MCF 10A (cell line): ENCODE results near the gene NEMP1. TPM values are rescaled to one million over a fixed set of nuclear protein-coding genes. Genes with fewer than 3 reads are reported as not detected.

Source experiments
- BruUV-seq: library from RNA; stranded (reverse); fragments of 400-500 nt; replicated peaks from 2 replicates; lab custom pipeline; 2021; lab: Mats Ljungman, UMichigan
- CTCF ChIA-PET: fragments of 300-600 bp; sonication (Branson Sonifier 250); formaldehyde crosslinking; extraction: SDS; loops from one replicate; lab custom pipeline; 2021; ENCODE audit warnings: antibody characterized with exemption, inconsistent platforms; lab: Yijun Ruan, JAX
- POLR2A ChIA-PET: fragments of 300-600, 350-650 bp; sonication (Branson Sonifier 250); formaldehyde crosslinking; extraction: SDS; loops from one replicate; lab custom pipeline; 2020; ENCODE audit warnings: antibody characterized with exemption, inconsistent platforms; lab: Yijun Ruan, JAX
- DNase-seq: peaks from one replicate; pipeline ENCODE4 v3.0.0-alpha.2; 2018; ENCODE audit not compliant: unreplicated experiment
- H3K27ac Mint-ChIP-seq: one replicate; pipeline ENCODE4 v1.8.0; 2022; ENCODE audit warnings: mild to moderate bottlenecking, low read depth, mixed read lengths; ENCODE audit not compliant: unreplicated experiment
- H3K27me3 Mint-ChIP-seq: one replicate; pipeline ENCODE4 v1.8.0; 2022; ENCODE audit warnings: mixed read lengths; ENCODE audit not compliant: insufficient read depth, unreplicated experiment
- H3K36me3 Mint-ChIP-seq: one replicate; pipeline ENCODE4 v1.8.0; 2022; ENCODE audit warnings: mild to moderate bottlenecking, moderate library complexity, mixed read lengths; ENCODE audit not compliant: insufficient read depth, unreplicated experiment
- H3K4me1 Mint-ChIP-seq: one replicate; pipeline ENCODE4 v1.8.0; 2022; ENCODE audit warnings: mixed read lengths; ENCODE audit not compliant: insufficient read depth, unreplicated experiment
- H3K4me3 Mint-ChIP-seq: one replicate; pipeline ENCODE4 v1.8.0; 2022; ENCODE audit warnings: mild to moderate bottlenecking, moderate library complexity, mixed read lengths; ENCODE audit not compliant: unreplicated experiment
- H3K9me3 Mint-ChIP-seq: one replicate; pipeline ENCODE4 v1.8.0; 2022; ENCODE audit warnings: mixed read lengths; ENCODE audit not compliant: unreplicated experiment
- CTCF ChIP-seq: fragments of 200-600 bp; IDR thresholded peaks from one replicate; pipeline ENCODE4 v1.8.0; 2022; ENCODE audit warnings: antibody characterized with exemption, mild to moderate bottlenecking; ENCODE audit not compliant: unreplicated experiment
- intact Hi-C: fragments of 100-400 bp; cut with micrococcal nuclease; formaldehyde crosslinking; loops from 2 replicates; pipeline ENCODE4 v1.14.1; 2022
- total RNA-seq: library from RNA; stranded (reverse); gene quantifications from 2 replicates; pipeline ENCODE4 v1.2.3, GENCODE V29; 2022

The NEMP1 gene
- total RNA-seq, 1 experiment from 2014 or later, result 17.5 TPM

GRCh38 chr12:57008178-57008577, 70.4 kb downstream of the NEMP1 start:
- CTCF ChIA-PET, result interaction anchor here (0.5 to 11.3 kb wide), 32 partner anchors 8 to 557 kb away, joined by 3 to 231 read pairs (median 4); partner anchors contain the start of genes MYO1A, STAT6 and TAC3
- Mint-ChIP-seq H3K4me3 (no peak overlapping the region), H3K9me3 (no peaks in the 10 kb centered on the region), H3K27me3 (peaks cover 11% of the 10 kb centered on the region), H3K27ac (no peak overlapping the region), H3K36me3 (peaks cover 14% of the 10 kb centered on the region), H3K4me1 (peaks cover 22% of the 10 kb centered on the region)
- intact Hi-C loops, result loop anchor here (1.0 kb wide), 4 partner anchors 23 to 175 kb away; no protein-coding TSS in a partner anchor
- BruUV-seq, result no TSS peak
- POLR2A ChIA-PET, result interaction anchor here (0.9 to 1.7 kb wide), 4 partner anchors 11 to 80 kb away, joined by 4 to 8 read pairs (median 6); partner anchors contain the start of gene NAB2
- peak; percentile 55 for TF ChIP-seq CTCF
- DNase-seq, result peak; percentile 64

- Mint-ChIP-seq H3K4me3 (peak overlapping the region; percentile 64), H3K36me3 (peaks cover 26% of the 10 kb centered on the region), H3K4me1 (peaks cover 22% of the 10 kb centered on the region), H3K27me3 (no peaks in the 10 kb centered on the region), H3K9me3 (no peaks in the 10 kb centered on the region), H3K27ac (peak overlapping the region; percentile 11)
- no peak for DNase-seq
- ChIA-PET CTCF (interaction anchor here (0.5 to 11.3 kb wide), 22 partner anchors 9 to 461 kb away, joined by 3 to 231 read pairs (median 4); partner anchors contain the start of genes HSD17B6 and MYO1A), POLR2A (interaction anchor here (0.7 to 4.1 kb wide), 2 partner anchors 11 to 105 kb away, joined by 3 to 18 read pairs; partner anchors contain the start of gene STAT6)
- BruUV-seq, result no TSS peak
- intact Hi-C loops, result no loop called here
- peak; percentile 12 for TF ChIP-seq CTCF
These were observed 71.6 kb downstream of the NEMP1 start for GRCh38 chr12:57006809-57007475.

- DNase-seq, result peak; percentile 52
- POLR2A ChIA-PET, result interaction anchor here (0.7 to 4.1 kb wide), 5 partner anchors 55 to 283 kb away, joined by 3 to 18 read pairs (median 5); partner anchors contain the start of genes NACA and STAT6
- H3K27ac Mint-ChIP-seq, result peak within 1 kb of the TSS; percentile 60
These were observed 72.4 kb downstream of the NEMP1 start, which contains the start of gene ZBTB39 for GRCh38 chr12:57005980-57006808. Gene ZBTB39, minus strand, starts transcription at chr12:57006546. Its CDS starts 1,629 bp downstream, at chr12:57004917.

More at GRCh38 chr12:57005980-57006808, 72.4 kb downstream of the NEMP1 start, which contains the start of gene ZBTB39:
- no peaks in the 10 kb centered on the region for H3K9me3 Mint-ChIP-seq
- H3K4me3 Mint-ChIP-seq, result peak within 1 kb of the TSS; percentile 84
- peak; percentile 43 for TF ChIP-seq CTCF
- peaks cover 33% of the 10 kb centered on the region for H3K36me3 Mint-ChIP-seq
- peaks cover 27% of the 10 kb centered on the region for H3K4me1 Mint-ChIP-seq
- CTCF ChIA-PET, result interaction anchor here (0.5 to 11.3 kb wide), 23 partner anchors 11 to 258 kb away, joined by 3 to 231 read pairs (median 4); partner anchors contain the start of genes MYO1A, NEMP1 and TAC3
- H3K27me3 Mint-ChIP-seq, result no peaks in the 10 kb centered on the region
- BruUV-seq, result no TSS peak
- intact Hi-C loops, result no loop called here

Other genes with a start within 250 kb of the NEMP1 start
- not detected in 2 replicates for gene SDR9C7, start 144.4 kb downstream of the NEMP1 start, total RNA-seq
- gene RDH16, start 121.2 kb downstream of the NEMP1 start, total RNA-seq, result 0.10 and 0.16 TPM in 2 replicates
- gene ZBTB39, start 72.2 kb downstream of the NEMP1 start, total RNA-seq, result 5.2 and 6.2 TPM in 2 replicates
- not detected in 2 replicates for gene TAC3, start 62.3 kb downstream of the NEMP1 start, total RNA-seq
- 0.12 and 0.42 TPM in 2 replicates for gene MYO1A, start 28.7 kb downstream of the NEMP1 start, total RNA-seq
- gene NAB2, start 10.3 kb upstream of the NEMP1 start, total RNA-seq, result 25.8 and 30.6 TPM in 2 replicates
- gene STAT6, start 32.6 kb upstream of the NEMP1 start, total RNA-seq, result 99.7 and 122 TPM in 2 replicates
- gene LRP1, start 49.7 kb upstream of the NEMP1 start, total RNA-seq, result 18.9 and 25.3 TPM in 2 replicates
- not detected in 2 replicates for gene LRP1-AS, start 68.8 kb upstream of the NEMP1 start, total RNA-seq
- 2.2 and 2.8 TPM in 2 replicates for gene NXPH4, start 138.0 kb upstream of the NEMP1 start, total RNA-seq
- gene SHMT2, start 150.9 kb upstream of the NEMP1 start, total RNA-seq, result 375 and 421 TPM in 2 replicates
- 2.5 and 2.8 TPM in 2 replicates for gene STAC3, start 172.4 kb upstream of the NEMP1 start, total RNA-seq